B cell (primary cell): ENCODE results near the gene KBTBD3. TPM values are rescaled to one million over a fixed set of nuclear protein-coding genes. Genes with fewer than 3 reads are reported as not detected.

Experiments
- ATAC-seq: fragments of 200-7000 bp; cut with Tn5 transposase; one replicate; pipeline ENCODE4 v1.10.0; 2021; ENCODE audit warnings: low read depth, mild to moderate bottlenecking, moderate number of reproducible peaks, moderate library complexity
- CTCF ChIA-PET: fragments of 350-600 bp; sonication (Branson Sonifier 250); formaldehyde crosslinking; loops from one replicate; lab custom pipeline; 2021; ENCODE audit warnings: antibody characterized with exemption, inconsistent platforms; lab: Charles Lee
- POLR2A ChIA-PET: fragments of 350-600 bp; sonication (Branson Sonifier 250); formaldehyde crosslinking; loops from one replicate; lab custom pipeline; 2021; ENCODE audit warnings: antibody characterized with exemption; lab: Charles Lee
- DNase-seq: peaks from one replicate; pipeline ENCODE4 v3.0.0; 2013
- H2AFZ ChIP-seq: 2 replicates; pipeline ENCODE4 v1.6.1; 2012; ENCODE audit warnings: mild to moderate bottlenecking, low read depth, low read length; ENCODE audit not compliant: insufficient read depth, poor library complexity, severe bottlenecking
- H3K27ac ChIP-seq, 2 donors: 1 replicate in 1 of 2; 2 replicates in 1 of 2; pipeline ENCODE4 v1.5.1; 2012 to 2013; ENCODE audit warnings: low read length in 2 of 2, mild to moderate bottlenecking in 2 of 2, moderate library complexity in 1 of 2
- H3K27me3 ChIP-seq, 4 experiments: fragments of 200-600 bp in 1 of 4; sonication (generic) in 1 of 4; replicated peaks in 1 of 4; 1 replicate in 2 of 4; 2 replicates in 2 of 4; pipeline versions ENCODE4 v1.6.1 to v1.7.0; 2013 to 2016; ENCODE audit warnings: low read length in 3 of 4, mild to moderate bottlenecking in 2 of 4, mixed read lengths in 1 of 4, moderate library complexity in 1 of 4; ENCODE audit not compliant: insufficient read depth in 4 of 4, control insufficient read depth in 3 of 4; ENCODE audit errors: control extremely low read depth in 1 of 4
- H3K36me3 ChIP-seq, 2 experiments: replicated peaks in 1 of 2; 1 replicate in 1 of 2; 2 replicates in 1 of 2; pipeline versions ENCODE4 v1.6.1 to v1.7.1; 2013; ENCODE audit warnings: low read length in 1 of 2; ENCODE audit not compliant: insufficient read depth in 2 of 2, control insufficient read depth in 1 of 2; ENCODE audit errors: control extremely low read depth in 1 of 2, extremely low read depth in 1 of 2
- H3K4me1 ChIP-seq, 2 donors: fragments of 200-600 bp in 1 of 2; sonication (generic) in 1 of 2; 1 replicate in 1 of 2; 2 replicates in 1 of 2; pipeline versions ENCODE4 v1.5.1 to v1.6.1; 2013 to 2017; ENCODE audit warnings: low read length in 2 of 2; ENCODE audit not compliant: control insufficient read depth in 2 of 2, insufficient read depth in 2 of 2
- H3K4me2 ChIP-seq: replicated peaks from 2 replicates; pipeline ENCODE3; 2012; ENCODE audit warnings: mild to moderate bottlenecking, low read depth, low read length; ENCODE audit not compliant: poor library complexity, severe bottlenecking
- H3K4me3 ChIP-seq, 5 experiments: fragments of 200-600 bp in 1 of 5; sonication (generic) in 1 of 5; 1 replicate in 3 of 5; 2 replicates in 2 of 5; pipeline versions ENCODE4 v1.5.1 to v1.7.0; 2011 to 2016; ENCODE audit warnings: low read length in 4 of 5, mild to moderate bottlenecking in 4 of 5, low read depth in 2 of 5, control low read depth in 1 of 5, moderate library complexity in 1 of 5; ENCODE audit not compliant: insufficient read depth in 1 of 5; ENCODE audit errors: control extremely low read depth in 1 of 5, extremely low read depth in 1 of 5
- H3K79me2 ChIP-seq: fragments of 200-600 bp; sonication (generic); one replicate; pipeline ENCODE4 v1.6.0; 2016; ENCODE audit warnings: low read length; ENCODE audit not compliant: control insufficient read depth, insufficient read depth
- H3K9ac ChIP-seq: fragments of 200-600 bp; sonication (generic); 2 replicates; pipeline ENCODE4 v1.6.1; 2017; ENCODE audit warnings: mild to moderate bottlenecking, low read length, moderate library complexity
- H3K9me3 ChIP-seq, 3 donors: one replicate each; pipeline versions ENCODE4 v1.6.1 to v1.7.1; 2013; ENCODE audit warnings: low read length in 2 of 3; ENCODE audit not compliant: control insufficient read depth in 2 of 3, insufficient read depth in 1 of 3; ENCODE audit errors: control extremely low read depth in 1 of 3
- H4K20me1 ChIP-seq: 2 replicates; pipeline ENCODE4 v1.6.0; 2012; ENCODE audit warnings: mild to moderate bottlenecking, low read length; ENCODE audit not compliant: insufficient read depth, control insufficient read depth, poor library complexity, severe bottlenecking
- H3K27ac Mint-ChIP-seq: one replicate; pipeline ENCODE4 v1.8.0; 2021; ENCODE audit warnings: mixed read lengths
- H3K27me3 Mint-ChIP-seq: one replicate; pipeline ENCODE4 v1.8.0; 2021; ENCODE audit warnings: mixed read lengths
- H3K4me1 Mint-ChIP-seq: one replicate; pipeline ENCODE4 v1.8.0; 2021; ENCODE audit warnings: mixed read lengths
- H3K4me3 Mint-ChIP-seq: one replicate; pipeline ENCODE4 v1.8.0; 2021; ENCODE audit warnings: mixed read lengths
- H3K9me3 Mint-ChIP-seq: one replicate; pipeline ENCODE4 v1.8.0; 2022; ENCODE audit warnings: mixed read lengths; ENCODE audit not compliant: insufficient read depth
- EZH2 ChIP-seq: IDR thresholded peaks from 2 replicates; pipeline ENCODE4 v1.6.1; 2012; ENCODE audit warnings: borderline replicate concordance, low read depth, mild to moderate bottlenecking, moderate library complexity, low read length; ENCODE audit not compliant: insufficient read depth, poor library complexity, severe bottlenecking
- WGBS: methylation state at CpG from one replicate; pipeline ENCODE4 v1.1.5; 2013; ENCODE audit warnings: missing lambda C conversion rate; ENCODE audit not compliant: insufficient coverage; 5-methylcytosine and 5-hydroxymethylcytosine counted together
- intact Hi-C: fragments of 100-400 bp; cut with micrococcal nuclease; formaldehyde crosslinking; loops from one replicate; pipeline ENCODE4 v1.10.0; 2022
- polyA plus RNA-seq: library from polyadenylated mRNA; depleted of rRNA; stranded (reverse); fragments of >200 nt; gene quantifications from 2 replicates; pipeline ENCODE4 v1.2.3, GENCODE V29; 2012
- total RNA-seq, 2 donors: library from RNA; stranded (reverse); fragments of 120-200 nt in 1 of 2; gene quantifications; 1 replicate in 1 of 2; 2 replicates in 1 of 2; pipeline versions ENCODE4 v1.2.3 to v1.2.4, GENCODE V29; 2013 to 2022
- TF ChIP-seq, protein P1 (sequence below): fragments of 200-600 bp; IDR thresholded peaks from one replicate; pipeline ENCODE4 v1.8.0; 2022; ENCODE audit warnings: antibody characterized with exemption, mild to moderate bottlenecking

KBTBD3 gene
- total and polyA plus RNA-seq, 2 donors (not counting 1 experiment from before 2014, with no cell fraction given) = 1.8 to 15.5 TPM

DNA sequence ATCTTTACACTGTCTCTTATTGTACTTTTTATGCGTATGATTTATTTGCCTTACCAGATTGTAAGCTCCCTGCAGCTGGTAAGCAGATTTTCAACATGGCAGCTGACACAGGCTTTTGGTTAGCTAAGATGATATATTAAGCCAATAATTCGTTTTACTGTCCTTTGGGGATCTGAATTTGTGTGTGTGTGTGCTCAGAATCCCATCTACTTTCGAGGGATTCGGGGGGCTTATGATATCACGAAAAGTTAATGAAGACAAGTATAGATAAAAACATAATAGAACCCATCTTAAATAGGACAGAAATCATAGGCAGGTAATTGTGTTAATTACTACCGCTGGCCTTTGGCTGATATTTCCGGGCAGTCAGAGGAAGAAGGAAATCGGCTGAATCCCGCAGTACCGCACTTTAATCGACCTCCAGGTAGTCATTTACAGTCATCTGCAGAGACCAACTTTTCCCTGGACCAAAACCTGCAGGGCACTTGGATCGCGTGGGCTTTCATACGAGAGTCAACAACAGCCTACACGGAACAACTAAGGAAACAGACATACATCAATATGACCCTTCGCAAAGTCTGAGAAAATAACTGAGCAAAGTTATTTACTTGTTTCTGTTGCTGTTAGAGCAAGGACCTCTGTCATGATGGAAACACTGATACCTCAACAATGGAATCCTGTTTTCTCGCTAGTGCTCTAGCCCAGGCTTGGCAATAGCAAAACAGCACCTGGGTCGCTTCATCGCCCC lies 802 bp downstream of the KBTBD3 start:
- CTCF ChIA-PET = interaction anchor here (1.1 to 2.9 kb wide), 5 partner anchors 9 to 58 kb away, joined by 3 to 10 read pairs (median 5); no protein-coding TSS in a partner anchor
- Mint-ChIP-seq H3K27ac (peak overlapping the region; percentile 99), H3K9me3 (no peaks in the 10 kb centered on the region), H3K4me3 (peak overlapping the region; percentile 100), H3K4me1 (peaks cover 43% of the 10 kb centered on the region), H3K27me3 (no peaks in the 10 kb centered on the region)
- Histone ChIP-seq H3K79me2 (peaks cover 66% of the 10 kb centered on the region), H2AFZ (peak overlapping the region; percentile 88), H3K27me3 (no peaks in the 10 kb centered on the region), H3K27ac (peak overlapping the region; percentile 81 to 82), H3K4me2 (peak overlapping the region; percentile 81), H3K9ac (peak overlapping the region; percentile 74), H3K36me3 (peaks cover 2 to 17% of the 10 kb centered on the region in 2 experiments), H3K4me3 (peak overlapping the region; percentile 72 to 96 (median 77)), H3K9me3 (no peaks in the 10 kb centered on the region), H4K20me1 (peaks cover 4% of the 10 kb centered on the region), H3K4me1 (peaks cover 12 to 22% of the 10 kb centered on the region in 2 donors)
- intact Hi-C loops = loop anchor here (2.0 to 5.0 kb wide), 2 partner anchors 1039 to 1782 kb away; partner anchors contain the start of genes CASP1 and SLC35F2
- WGBS = 2% methylated on average over 10 of the region's 19 CpGs
- TF ChIP-seq EZH2 = no peak
- TF ChIP-seq, protein P1, sequence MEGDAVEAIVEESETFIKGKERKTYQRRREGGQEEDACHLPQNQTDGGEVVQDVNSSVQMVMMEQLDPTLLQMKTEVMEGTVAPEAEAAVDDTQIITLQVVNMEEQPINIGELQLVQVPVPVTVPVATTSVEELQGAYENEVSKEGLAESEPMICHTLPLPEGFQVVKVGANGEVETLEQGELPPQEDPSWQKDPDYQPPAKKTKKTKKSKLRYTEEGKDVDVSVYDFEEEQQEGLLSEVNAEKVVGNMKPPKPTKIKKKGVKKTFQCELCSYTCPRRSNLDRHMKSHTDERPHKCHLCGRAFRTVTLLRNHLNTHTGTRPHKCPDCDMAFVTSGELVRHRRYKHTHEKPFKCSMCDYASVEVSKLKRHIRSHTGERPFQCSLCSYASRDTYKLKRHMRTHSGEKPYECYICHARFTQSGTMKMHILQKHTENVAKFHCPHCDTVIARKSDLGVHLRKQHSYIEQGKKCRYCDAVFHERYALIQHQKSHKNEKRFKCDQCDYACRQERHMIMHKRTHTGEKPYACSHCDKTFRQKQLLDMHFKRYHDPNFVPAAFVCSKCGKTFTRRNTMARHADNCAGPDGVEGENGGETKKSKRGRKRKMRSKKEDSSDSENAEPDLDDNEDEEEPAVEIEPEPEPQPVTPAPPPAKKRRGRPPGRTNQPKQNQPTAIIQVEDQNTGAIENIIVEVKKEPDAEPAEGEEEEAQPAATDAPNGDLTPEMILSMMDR = no peak
- no peak for DNase-seq
- POLR2A ChIA-PET = no interaction called here
- ATAC-seq = no peak

DNA sequence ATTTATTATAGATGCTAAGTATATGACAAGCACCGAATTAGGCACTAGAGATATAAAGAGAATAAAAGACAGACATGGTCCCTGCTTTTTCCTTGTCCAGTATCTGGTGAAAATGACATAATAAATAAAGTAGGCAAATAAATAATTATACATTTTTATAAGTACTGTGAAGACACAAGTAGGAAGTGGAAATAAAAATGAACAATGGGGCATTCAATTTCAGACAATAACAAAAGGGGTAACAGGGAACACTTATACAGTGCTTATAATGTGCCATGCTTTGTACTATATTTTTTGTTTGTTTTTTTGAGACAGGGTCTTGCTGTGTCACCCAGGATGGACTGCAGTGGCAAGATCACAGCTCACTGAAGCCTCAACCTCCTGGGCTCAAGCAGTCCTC lies 4.3 kb downstream of the KBTBD3 start:
- no peak for ATAC-seq
- H4K20me1 ChIP-seq = no peaks in the 10 kb centered on the region
- no peak overlapping the region for H2AFZ ChIP-seq
- Mint-ChIP-seq H3K9me3 (no peaks in the 10 kb centered on the region), H3K27me3 (no peaks in the 10 kb centered on the region), H3K4me1 (peaks cover 20% of the 10 kb centered on the region), H3K4me3 (no peak overlapping the region), H3K27ac (no peak overlapping the region)
- no CpG with 5 or more reads among the region's 1 CpG for WGBS
- no peak overlapping the region for H3K9ac ChIP-seq
- no peak for DNase-seq
- no peak for TF ChIP-seq EZH2
- TF ChIP-seq, protein P1 = no peak
- H3K9me3 ChIP-seq = no peaks in the 10 kb centered on the region
- no peak overlapping the region for H3K4me3 ChIP-seq
- peaks cover 6 to 8% of the 10 kb centered on the region in 2 donors for H3K4me1 ChIP-seq
- H3K4me2 ChIP-seq = no peak overlapping the region
- peaks cover 43% of the 10 kb centered on the region for H3K79me2 ChIP-seq
- CTCF ChIA-PET = no interaction called here
- intact Hi-C loops = no loop called here
- H3K27ac ChIP-seq = no peak overlapping the region
- H3K27me3 ChIP-seq = no peaks in the 10 kb centered on the region
- POLR2A ChIA-PET = no interaction called here
- no peaks in the 10 kb centered on the region for H3K36me3 ChIP-seq
